ENCODE results near the gene FYN.

Gene FYN

GRCh38 chr6:111777357-111777756, 95.9 kb downstream of the FYN start:
- no peaks in the 10 kb centered on the region for H3K27me3 ChIP-seq (ENCODE audit: insufficient read depth, insufficient read length)
- DNase-seq (ENCODE audit: low read depth, low spot score) = no peak
- H3K4me3 ChIP-seq (ENCODE audit: insufficient read length, low read depth) = no peak overlapping the region
- H3K9me3 ChIP-seq (ENCODE audit: insufficient read depth, low read length) = no peaks in the 10 kb centered on the region
- H3K4me1 ChIP-seq (ENCODE audit: insufficient read depth, insufficient read length) = no peaks in the 10 kb centered on the region
- H3K9ac ChIP-seq (ENCODE audit: insufficient read length, low read depth) = no peak overlapping the region
- no peak for TF ChIP-seq YY1 (IDR thresholded peaks at IDR 0.05; ENCODE audit: insufficient read depth, insufficient read length)
- TF ChIP-seq ZNF274 (IDR thresholded peaks at IDR 0.05; ENCODE audit: low read depth, low read length) = no peak
- no peak for TF ChIP-seq SUZ12 (IDR thresholded peaks at IDR 0.05; ENCODE audit: extremely low read depth, insufficient read depth, insufficient read length)
- no peaks in the 10 kb centered on the region for H3K36me3 ChIP-seq (ENCODE audit: insufficient read depth, insufficient read length, low read length)

- Histone ChIP-seq H3K4me1 (ENCODE audit: insufficient read depth, insufficient read length) (no peaks in the 10 kb centered on the region), H3K9me3 (ENCODE audit: insufficient read depth, low read length) (no peaks in the 10 kb centered on the region), H3K36me3 (ENCODE audit: insufficient read depth, insufficient read length, low read length) (no peaks in the 10 kb centered on the region), H3K4me3 (ENCODE audit: insufficient read length, low read depth) (no peak overlapping the region), H3K9ac (ENCODE audit: insufficient read length, low read depth) (no peak overlapping the region), H3K27me3 (ENCODE audit: insufficient read depth, insufficient read length) (no peaks in the 10 kb centered on the region)
- no peak for DNase-seq (ENCODE audit: low read depth, low spot score)
- TF ChIP-seq ZNF274 (IDR thresholded peaks at IDR 0.05; ENCODE audit: low read depth, low read length) = no peak
- no peak for TF ChIP-seq SUZ12 (IDR thresholded peaks at IDR 0.05; ENCODE audit: extremely low read depth, insufficient read depth, insufficient read length)
- TF ChIP-seq YY1 (IDR thresholded peaks at IDR 0.05; ENCODE audit: insufficient read depth, insufficient read length) = no peak
Measured at GRCh38 chr6:111776236-111777221, 96.7 kb downstream of the FYN start.

- Histone ChIP-seq H3K27me3 (ENCODE audit: insufficient read depth, insufficient read length) (no peaks in the 10 kb centered on the region), H3K4me1 (ENCODE audit: insufficient read depth, insufficient read length) (no peaks in the 10 kb centered on the region), H3K9me3 (ENCODE audit: insufficient read depth, low read length) (no peaks in the 10 kb centered on the region), H3K9ac (ENCODE audit: insufficient read length, low read depth) (no peak overlapping the region), H3K36me3 (ENCODE audit: insufficient read depth, insufficient read length, low read length) (no peaks in the 10 kb centered on the region), H3K4me3 (ENCODE audit: insufficient read length, low read depth) (no peak overlapping the region)
- TF ChIP-seq SUZ12 (IDR thresholded peaks at IDR 0.05; ENCODE audit: extremely low read depth, insufficient read depth, insufficient read length) (no peak), ZNF274 (IDR thresholded peaks at IDR 0.05; ENCODE audit: low read depth, low read length) (no peak), YY1 (IDR thresholded peaks at IDR 0.05; ENCODE audit: insufficient read depth, insufficient read length) (no peak)
- no peak for DNase-seq (ENCODE audit: low read depth, low spot score)
Measured at GRCh38 chr6:111775145-111775922, 97.9 kb downstream of the FYN start.

- no peaks in the 10 kb centered on the region for H3K4me1 ChIP-seq (ENCODE audit: insufficient read depth, insufficient read length)
- H3K9ac ChIP-seq (ENCODE audit: insufficient read length, low read depth) = no peak overlapping the region
- H3K9me3 ChIP-seq (ENCODE audit: insufficient read depth, low read length) = no peaks in the 10 kb centered on the region
- H3K27me3 ChIP-seq (ENCODE audit: insufficient read depth, insufficient read length) = no peaks in the 10 kb centered on the region
- no peak for DNase-seq (ENCODE audit: low read depth, low spot score)
- TF ChIP-seq SUZ12 (IDR thresholded peaks at IDR 0.05; ENCODE audit: extremely low read depth, insufficient read depth, insufficient read length) = no peak
- no peak for TF ChIP-seq YY1 (IDR thresholded peaks at IDR 0.05; ENCODE audit: insufficient read depth, insufficient read length)
- no peak for TF ChIP-seq ZNF274 (IDR thresholded peaks at IDR 0.05; ENCODE audit: low read depth, low read length)
- H3K4me3 ChIP-seq (ENCODE audit: insufficient read length, low read depth) = no peak overlapping the region
- H3K36me3 ChIP-seq (ENCODE audit: insufficient read depth, insufficient read length, low read length) = no peaks in the 10 kb centered on the region
Measured at GRCh38 chr6:111774346-111774703, 98.9 kb downstream of the FYN start.

GRCh38 chr6:111773501-111774345, 99.5 kb downstream of the FYN start:
- H3K36me3 ChIP-seq (ENCODE audit: insufficient read depth, insufficient read length, low read length) = no peaks in the 10 kb centered on the region
- no peak for TF ChIP-seq ZNF274 (IDR thresholded peaks at IDR 0.05; ENCODE audit: low read depth, low read length)
- no peak for TF ChIP-seq YY1 (IDR thresholded peaks at IDR 0.05; ENCODE audit: insufficient read depth, insufficient read length)
- TF ChIP-seq SUZ12 (IDR thresholded peaks at IDR 0.05; ENCODE audit: extremely low read depth, insufficient read depth, insufficient read length) = no peak
- no peak for DNase-seq (ENCODE audit: low read depth, low spot score)

GRCh38 chr6:111772381-111772780, 100.9 kb downstream of the FYN start:
- Histone ChIP-seq H3K4me3 (ENCODE audit: insufficient read length, low read depth) (no peak overlapping the region), H3K9ac (ENCODE audit: insufficient read length, low read depth) (no peak overlapping the region), H3K9me3 (ENCODE audit: insufficient read depth, low read length) (no peaks in the 10 kb centered on the region), H3K27me3 (ENCODE audit: insufficient read depth, insufficient read length) (no peaks in the 10 kb centered on the region), H3K36me3 (ENCODE audit: insufficient read depth, insufficient read length, low read length) (no peaks in the 10 kb centered on the region), H3K4me1 (ENCODE audit: insufficient read depth, insufficient read length) (no peaks in the 10 kb centered on the region)
- no peak for DNase-seq (ENCODE audit: low read depth, low spot score)
- TF ChIP-seq ZNF274 (IDR thresholded peaks at IDR 0.05; ENCODE audit: low read depth, low read length) (no peak), YY1 (IDR thresholded peaks at IDR 0.05; ENCODE audit: insufficient read depth, insufficient read length) (no peak), SUZ12 (IDR thresholded peaks at IDR 0.05; ENCODE audit: extremely low read depth, insufficient read depth, insufficient read length) (no peak)

More at GRCh38 chr6:111773501-111774345, 99.5 kb downstream of the FYN start:
- no peaks in the 10 kb centered on the region for H3K27me3 ChIP-seq (ENCODE audit: insufficient read depth, insufficient read length)
- no peaks in the 10 kb centered on the region for H3K4me1 ChIP-seq (ENCODE audit: insufficient read depth, insufficient read length)
- H3K9me3 ChIP-seq (ENCODE audit: insufficient read depth, low read length) = no peaks in the 10 kb centered on the region
- no peak overlapping the region for H3K9ac ChIP-seq (ENCODE audit: insufficient read length, low read depth)
- no peak overlapping the region for H3K4me3 ChIP-seq (ENCODE audit: insufficient read length, low read depth)

Data from NT2/D1 (cell line).